AG08395 (cell line): Measurements from ENCODE around the gene TMEM225B.
"Not testable (repeated sequence)": the region's sequence is repeated elsewhere in the genome, so short reads cannot be mapped to it uniquely, and the experiment has no call there.

ENCODE experiments used
- DNase-seq: peaks from one replicate; pipeline ENCODE4 v3.0.0; 2012; ENCODE audit warnings: mixed read lengths, low spot score

TMEM225B gene

GRCh38 chr7:99579281-99579955, 18.6 kb upstream of the TMEM225B start:
- no peak for DNase-seq

- DNase-seq, result peak; percentile 31
Measured at GRCh38 chr7:99579956-99580777, 17.9 kb upstream of the TMEM225B start.

DNA sequence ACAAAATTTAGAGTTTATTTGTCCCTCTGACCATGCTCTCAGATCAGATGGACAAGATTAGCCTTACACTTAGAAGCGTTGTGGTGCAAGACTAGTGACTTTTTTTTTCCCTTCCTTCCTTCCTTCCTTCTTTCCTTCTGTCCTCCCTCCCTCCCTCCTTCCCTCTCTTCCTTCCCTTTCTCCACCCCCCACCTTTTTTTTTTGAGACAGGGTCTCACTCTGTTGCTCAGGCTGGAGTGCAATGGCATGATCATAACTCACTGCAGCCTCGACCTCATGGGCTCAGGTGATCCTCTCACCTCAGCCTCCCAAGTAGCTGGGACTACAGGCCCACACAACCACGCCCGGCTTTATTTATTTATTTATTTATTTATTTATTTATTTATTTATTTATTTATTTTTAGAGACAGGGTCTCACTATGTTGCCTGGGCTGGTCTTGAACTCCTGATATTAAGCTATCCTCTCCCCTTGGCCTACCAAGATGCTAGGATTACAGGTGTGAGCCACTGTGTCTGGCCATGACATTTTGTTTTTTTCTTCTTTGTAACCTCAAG, 17.2 kb upstream of the TMEM225B start:
- not testable (repeated sequence) for DNase-seq

DNA sequence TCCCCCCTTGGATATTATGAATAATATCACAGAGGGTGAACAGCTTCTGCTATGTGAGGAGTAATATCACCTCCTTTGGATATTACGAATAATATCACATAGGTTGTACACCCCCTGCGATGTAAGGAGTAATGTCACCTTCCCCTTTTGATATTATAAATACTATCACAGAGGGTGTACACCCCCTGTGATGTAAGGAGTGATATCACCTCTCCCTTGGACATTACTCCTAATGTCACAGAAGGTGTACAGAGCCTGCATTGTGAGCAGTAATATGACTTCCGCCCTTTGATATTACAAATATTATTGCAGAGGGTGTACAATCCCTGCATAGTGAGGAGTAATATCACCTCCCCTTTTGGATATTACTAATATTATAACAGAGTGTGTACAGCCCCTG, 9.2 kb upstream of the TMEM225B start:
- DNase-seq, result no peak

DNA sequence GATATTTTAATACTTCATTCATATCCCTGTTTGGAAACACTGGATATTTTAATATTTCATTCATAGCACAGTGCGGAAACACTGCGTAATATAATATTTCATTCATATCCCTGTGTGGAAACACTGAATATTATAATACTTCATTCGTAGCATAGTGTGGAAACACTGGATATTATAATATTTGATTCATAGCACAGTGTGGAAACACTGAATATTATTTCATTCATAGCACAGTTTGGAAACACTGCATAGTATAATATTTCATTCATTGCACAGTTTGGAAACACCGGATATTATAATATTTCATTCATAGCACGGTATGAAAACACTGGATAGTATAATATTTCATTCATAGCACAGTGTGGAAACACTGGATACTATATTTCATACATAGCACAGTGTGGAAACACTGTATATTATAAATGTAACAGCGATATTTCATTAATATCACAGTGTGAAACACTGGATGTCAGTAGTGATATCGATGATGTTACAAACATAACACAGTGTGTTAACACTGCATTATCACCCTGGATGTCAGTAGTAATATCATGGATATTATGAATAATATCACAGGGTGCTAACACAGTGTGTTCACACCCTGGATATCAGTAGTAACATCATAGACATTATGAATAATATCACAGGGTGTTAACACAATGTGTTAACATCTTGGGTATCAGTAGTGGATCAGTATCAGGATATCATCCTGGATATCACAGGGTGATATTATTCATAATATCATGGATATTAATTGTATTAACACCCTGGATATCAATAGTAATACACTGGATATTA, 2.9 kb upstream of the TMEM225B start:
- DNase-seq, result no peak

DNA sequence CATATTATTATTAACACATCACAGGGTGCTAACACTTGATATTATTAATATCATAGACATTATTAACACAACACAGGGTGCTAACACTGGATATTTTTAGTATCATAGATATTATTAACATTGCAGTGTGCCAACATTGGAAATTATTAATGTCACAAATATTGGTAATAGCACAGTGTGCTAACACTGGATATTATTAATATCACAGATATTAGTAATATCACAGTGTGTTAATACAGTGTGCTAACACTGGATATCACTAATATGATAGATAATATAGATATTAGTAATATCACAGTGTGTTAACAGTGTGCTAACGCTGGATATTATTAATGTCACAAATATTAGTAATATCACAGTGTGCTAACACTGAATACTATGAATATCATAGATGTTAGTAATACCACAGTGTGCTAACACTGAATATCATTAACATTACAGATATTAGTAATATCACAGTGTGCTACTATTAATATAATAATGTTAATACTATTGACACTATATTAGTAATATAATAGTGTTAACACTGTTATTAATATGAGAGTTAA, 1.6 kb upstream of the TMEM225B start:
- DNase-seq, result no peak

DNA sequence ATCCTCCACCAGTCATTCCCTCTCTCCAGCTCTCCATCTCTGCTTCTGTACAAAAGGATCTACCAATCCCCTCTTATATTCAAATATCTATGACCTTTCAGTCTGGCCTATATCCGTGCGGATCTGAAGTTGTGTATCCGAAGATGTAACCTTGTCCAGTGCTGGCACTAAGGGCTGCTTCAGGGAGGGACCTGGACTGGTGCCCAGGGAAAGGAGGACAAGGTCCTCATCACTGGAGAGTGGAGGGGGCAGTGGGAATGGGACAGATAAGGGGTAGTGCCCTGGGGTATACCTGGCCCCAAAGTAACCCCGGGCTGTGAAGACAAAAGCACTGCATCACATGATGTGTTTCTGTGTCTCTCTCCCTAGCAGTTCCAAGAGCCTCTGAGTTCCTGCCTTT, 1.8 kb downstream of the TMEM225B start:
- no peak for DNase-seq

- DNase-seq, result no peak
Measured at GRCh38 chr7:99601656-99602310, 3.7 kb downstream of the TMEM225B start.

DNA sequence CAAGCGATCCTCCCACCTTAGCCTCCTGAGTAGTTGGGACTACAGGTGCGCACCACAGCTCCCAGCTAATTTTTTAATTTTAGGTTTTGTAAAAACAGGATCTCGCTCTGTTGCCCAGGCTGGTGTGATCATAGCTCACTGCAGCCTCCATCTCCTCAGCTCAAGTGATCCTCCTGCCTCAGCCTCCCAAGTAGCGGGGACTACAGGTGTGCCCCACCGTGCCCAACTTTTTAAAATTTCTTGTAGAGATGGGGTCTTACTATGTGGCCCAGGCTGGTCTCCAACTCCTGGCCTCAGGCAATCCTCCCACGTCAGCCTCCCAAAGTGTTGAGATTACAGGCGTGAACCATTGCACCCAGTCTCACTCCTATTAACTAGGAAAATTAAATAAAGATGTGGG, 7.5 kb downstream of the TMEM225B start:
- no peak for DNase-seq

- DNase-seq, result no peak
Measured at GRCh38 chr7:99606531-99606930, 8.5 kb downstream of the TMEM225B start.

GRCh38 chr7:99607548-99607947, 9.5 kb downstream of the TMEM225B start:
- no peak for DNase-seq

DNA sequence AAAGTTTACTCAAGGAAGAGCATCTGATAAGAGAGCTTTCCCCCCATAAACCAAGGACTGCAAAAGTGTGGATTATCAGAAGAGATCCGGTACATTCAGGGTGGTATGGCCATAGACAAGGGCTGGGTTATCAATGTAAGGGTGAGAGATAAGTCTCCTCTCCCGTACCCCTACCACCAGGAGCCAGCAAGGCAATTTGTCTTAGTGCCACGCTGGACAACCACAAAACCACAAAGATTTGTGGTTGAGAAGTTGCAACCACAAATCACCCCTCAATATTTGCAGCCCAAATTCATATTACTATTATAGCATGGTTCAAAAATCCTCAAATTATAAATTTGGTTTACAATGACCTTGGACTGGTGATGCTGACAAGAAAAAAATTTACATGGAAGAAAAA, 16.4 kb downstream of the TMEM225B start:
- DNase-seq, result no peak

GRCh38 chr7:99615989-99616358, 17.9 kb downstream of the TMEM225B start:
- no peak for DNase-seq

GRCh38 chr7:99616359-99617191, 18.5 kb downstream of the TMEM225B start, which contains the start of gene ZSCAN25:
Gene ZSCAN25 (plus strand): TSS chr7:99616946. CDS start chr7:99619607, 2,661 bp downstream.
- peak; percentile 96 for DNase-seq

DNA sequence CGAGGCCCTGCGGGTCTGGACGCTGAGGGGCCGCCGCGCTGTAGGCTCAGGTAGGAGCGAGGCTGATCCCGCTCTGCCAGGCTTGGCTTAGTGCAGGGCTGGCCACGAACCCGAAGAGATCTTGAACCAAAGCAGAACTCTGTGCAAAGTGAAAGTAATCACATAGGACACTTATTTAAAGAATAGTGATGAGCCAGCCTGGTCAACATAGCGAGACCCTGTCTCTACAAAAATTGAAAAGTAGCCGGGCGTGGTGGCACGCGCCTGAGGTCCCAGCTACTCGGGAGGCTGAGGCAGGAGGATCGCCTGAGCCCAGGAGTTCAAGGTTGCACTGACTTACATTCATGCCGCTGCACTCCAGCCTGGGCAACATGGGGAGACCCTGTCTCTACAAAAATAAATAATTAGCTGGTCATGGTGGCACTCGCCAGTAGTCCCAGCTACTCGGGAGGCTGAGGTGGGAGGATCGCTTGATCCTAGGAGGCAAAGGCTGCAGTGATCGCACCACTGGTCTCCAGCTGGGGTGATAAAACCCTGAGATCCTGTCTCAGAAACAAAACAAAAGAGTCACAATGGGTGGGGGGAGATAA, 19.2 kb downstream of the TMEM225B start:
- peak; percentile 17 for DNase-seq

- DNase-seq, result peak; percentile 71
Measured at GRCh38 chr7:99618726-99619125, 20.7 kb downstream of the TMEM225B start.

DNA sequence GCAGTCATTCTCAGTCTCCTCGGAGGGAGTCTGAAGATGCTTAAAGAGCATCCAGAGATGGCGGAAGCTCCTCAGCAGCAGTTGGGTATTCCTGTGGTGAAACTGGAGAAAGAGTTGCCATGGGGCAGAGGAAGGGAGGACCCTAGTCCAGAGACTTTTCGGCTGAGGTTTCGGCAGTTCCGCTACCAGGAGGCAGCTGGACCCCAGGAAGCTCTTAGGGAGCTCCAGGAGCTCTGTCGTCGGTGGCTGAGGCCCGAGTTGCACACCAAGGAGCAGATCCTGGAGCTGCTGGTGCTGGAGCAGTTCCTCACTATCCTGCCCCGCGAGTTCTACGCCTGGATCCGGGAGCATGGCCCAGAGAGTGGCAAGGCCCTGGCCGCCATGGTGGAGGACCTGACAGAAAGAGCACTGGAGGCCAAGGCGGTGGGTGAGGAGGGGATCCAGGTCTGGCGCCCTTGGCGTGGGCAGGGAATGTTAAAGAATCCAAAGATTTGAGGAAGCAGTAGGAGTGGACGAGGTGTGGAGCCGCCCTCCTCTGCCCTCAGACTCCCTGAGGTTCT, 21.6 kb downstream of the TMEM225B start:
- no peak for DNase-seq

GRCh38 chr7:99621271-99621670, 23.2 kb downstream of the TMEM225B start:
- DNase-seq, result no peak

- no peak for DNase-seq
Measured at GRCh38 chr7:99622596-99622995, 24.5 kb downstream of the TMEM225B start.
